Peyer's patch (tissue), 4 donors: ENCODE measurements around the gene BEND7. TPM values are rescaled to one million over a fixed set of nuclear protein-coding genes. Genes with fewer than 3 reads are reported as not detected.
A peak's percentile ranks its signal among the peaks of the same experiment; 100 is the strongest.

ENCODE experiments used
- DNase-seq, 3 donors: peaks; one replicate each; pipeline ENCODE4 v3.0.0-alpha.2; 2017 to 2019
- H3K27ac ChIP-seq, 4 donors: fragments of 200-600 bp; sonication (generic); one replicate each; pipeline ENCODE4 v1.5.1; 2016 to 2019
- H3K27me3 ChIP-seq, 2 donors: fragments of 200-600 bp; sonication (generic); one replicate each; pipeline ENCODE4 v1.5.1; 2019
- H3K36me3 ChIP-seq, 3 donors: fragments of 200-600 bp; sonication (generic); one replicate each; pipeline ENCODE4 v1.5.1; 2016 to 2019
- H3K4me1 ChIP-seq, 4 donors: fragments of 200-600 bp; sonication (generic); one replicate each; pipeline ENCODE4 v1.5.1; 2016 to 2019
- H3K4me3 ChIP-seq, 4 donors: fragments of 200-600 bp; sonication (generic); 1 replicate in 3 of 4; 2 replicates in 1 of 4; pipeline ENCODE4 v1.5.1; 2016 to 2019; ENCODE audit warnings: mild to moderate bottlenecking in 1 of 4
- H3K9me3 ChIP-seq, 4 donors: fragments of 200-600 bp; sonication (generic); one replicate each; pipeline ENCODE4 v1.5.1; 2016 to 2019; ENCODE audit warnings: mild to moderate bottlenecking in 1 of 4
- CTCF ChIP-seq, 6 experiments: fragments of 450-650 bp in 4 of 6; fragments of 200-600 bp in 2 of 6; sonication (generic) in 1 of 6; IDR thresholded peaks; one replicate each; pipeline ENCODE4 v1.5.1; 2017 to 2019; ENCODE audit warnings: antibody characterized with exemption in 6 of 6, mild to moderate bottlenecking in 3 of 6, moderate library complexity in 1 of 6
- POLR2A ChIP-seq, 2 donors: fragments of 450-650 bp; IDR thresholded peaks; one replicate each; pipeline ENCODE4 v1.5.1; 2017; ENCODE audit warnings: antibody characterized with exemption in 2 of 2, mild to moderate bottlenecking in 2 of 2, moderate library complexity in 2 of 2
- total RNA-seq, 4 donors: library from RNA; depleted of rRNA; stranded (reverse); fragments of >200 nt; gene quantifications; one replicate each; pipeline ENCODE4 v1.1.0, GENCODE V29; 2016

BEND7 gene
- total RNA-seq, 4 donors from 2014 or later = 23.1 to 136 (median 97.8) TPM

- Histone ChIP-seq H3K4me1 (no peaks in the 10 kb centered on the region), H3K36me3 (peaks cover 0 to 21% (median 0%) of the 10 kb centered on the region in 3 donors), H3K27me3 (no peaks in the 10 kb centered on the region), H3K4me3 (no peak overlapping the region), H3K27ac (no peak overlapping the region), H3K9me3 (no peaks in the 10 kb centered on the region)
- no peak for DNase-seq
- TF ChIP-seq CTCF (IDR thresholded peaks at IDR 0.05) = no peak
- no peak for TF ChIP-seq POLR2A (IDR thresholded peaks at IDR 0.05)
Observed at GRCh38 chr10:13448216-13448615, 80.6 kb downstream of the BEND7 start.

- H3K36me3 ChIP-seq = peaks cover 0 to 21% (median 0%) of the 10 kb centered on the region in 3 donors
- H3K4me3 ChIP-seq = no peak overlapping the region
- H3K27ac ChIP-seq = no peak overlapping the region
- peaks cover 0 to 2% (median 0%) of the 10 kb centered on the region in 4 donors for H3K4me1 ChIP-seq
- TF ChIP-seq CTCF (IDR thresholded peaks at IDR 0.05) = no peak
- no peak for TF ChIP-seq POLR2A (IDR thresholded peaks at IDR 0.05)
- no peaks in the 10 kb centered on the region for H3K27me3 ChIP-seq
- no peak for DNase-seq
- no peaks in the 10 kb centered on the region for H3K9me3 ChIP-seq
Observed at GRCh38 chr10:13445656-13446400, 83.0 kb downstream of the BEND7 start.

- H3K4me3 ChIP-seq = no peak overlapping the region
- no peaks in the 10 kb centered on the region for H3K9me3 ChIP-seq
- no peak overlapping the region for H3K27ac ChIP-seq
- no peaks in the 10 kb centered on the region for H3K27me3 ChIP-seq
- TF ChIP-seq CTCF (IDR thresholded peaks at IDR 0.05) = no peak
- TF ChIP-seq POLR2A (IDR thresholded peaks at IDR 0.05) = no peak
- H3K36me3 ChIP-seq = peaks cover 0 to 5% (median 0%) of the 10 kb centered on the region in 3 donors
- DNase-seq = no peak
- peaks cover 0 to 17% (median 7%) of the 10 kb centered on the region in 4 donors for H3K4me1 ChIP-seq
Observed at GRCh38 chr10:13441476-13441875, 87.3 kb downstream of the BEND7 start.

- H3K27me3 ChIP-seq = no peaks in the 10 kb centered on the region
Observed at GRCh38 chr10:13440185-13441061, 88.4 kb downstream of the BEND7 start.

More at GRCh38 chr10:13440185-13441061, 88.4 kb downstream of the BEND7 start:
- Histone ChIP-seq H3K27ac (no peak overlapping the region), H3K36me3 (no peaks in the 10 kb centered on the region), H3K9me3 (no peaks in the 10 kb centered on the region), H3K4me3 (peak overlapping the region; percentile 20 to 44 (median 36)), H3K4me1 (peaks cover 0 to 17% (median 7%) of the 10 kb centered on the region in 4 donors)
- TF ChIP-seq CTCF (IDR thresholded peaks at IDR 0.05) (peak; percentile 43 to 85 (median 82)), POLR2A (IDR thresholded peaks at IDR 0.05) (no peak)
- DNase-seq = peak; percentile 55 to 82 (median 79)
